Mucosa of stomach (tissue), 1 donor: Measurements from ENCODE around the gene TECRL.

Experiments
- H3K27me3 ChIP-seq: one replicate; pipeline ENCODE4 v1.7.0; 2013; ENCODE audit warnings: mild to moderate bottlenecking, low read length; ENCODE audit not compliant: control insufficient read depth, insufficient read depth
- H3K36me3 ChIP-seq: one replicate; pipeline ENCODE4 v1.7.0; 2013; ENCODE audit warnings: low read length; ENCODE audit not compliant: control insufficient read depth, insufficient read depth
- H3K4me1 ChIP-seq: one replicate; pipeline ENCODE4 v1.7.0; 2013; ENCODE audit warnings: mild to moderate bottlenecking, low read length; ENCODE audit not compliant: control insufficient read depth, insufficient read depth
- H3K4me3 ChIP-seq: one replicate; pipeline ENCODE4 v1.7.0; 2013; ENCODE audit warnings: low read length
- H3K9ac ChIP-seq: one replicate; pipeline ENCODE4 v1.7.0; 2013; ENCODE audit warnings: mild to moderate bottlenecking, low read length, moderate library complexity
- H3K9me3 ChIP-seq: one replicate; pipeline ENCODE4 v1.7.0; 2013; ENCODE audit warnings: mild to moderate bottlenecking, low read length, moderate library complexity; ENCODE audit not compliant: control insufficient read depth
- donor health status: Pancreatic carcinoma.

The TECRL gene

GRCh38 chr4:64409300-64409699 lies at the start of gene TECRL:
TSS of gene TECRL (minus strand) at chr4:64409450. CDS start at chr4:64409351, 99 bp downstream.
- Histone ChIP-seq H3K4me1 (no peaks in the 10 kb centered on the region), H3K36me3 (no peaks in the 10 kb centered on the region), H3K9me3 (no peaks in the 10 kb centered on the region), H3K4me3 (no peak within 1 kb of the TSS), H3K27me3 (no peaks in the 10 kb centered on the region), H3K9ac (no peak within 1 kb of the TSS)

DNA sequence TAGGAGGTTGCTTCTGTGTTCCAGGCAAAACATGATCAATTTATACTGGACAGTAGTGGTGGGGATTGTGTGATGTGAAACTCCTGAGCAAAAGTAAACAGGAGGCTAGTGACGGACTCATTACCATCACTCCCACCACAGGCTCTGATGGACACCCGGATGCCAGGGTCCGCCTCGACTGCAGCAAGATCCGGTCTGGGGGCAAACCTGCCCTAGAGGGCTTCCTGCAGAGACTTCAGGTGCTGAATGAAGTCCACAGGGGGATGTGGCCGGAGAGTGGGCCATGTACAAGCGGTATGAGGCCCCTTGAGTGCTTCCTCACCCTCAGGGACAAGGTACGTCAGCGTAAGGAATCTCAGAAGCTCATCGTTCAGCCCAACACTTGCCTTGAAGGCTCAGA lies 23.4 kb upstream of the TECRL start:
- Histone ChIP-seq H3K4me3 (no peak overlapping the region), H3K9me3 (no peaks in the 10 kb centered on the region), H3K36me3 (no peaks in the 10 kb centered on the region), H3K27me3 (no peaks in the 10 kb centered on the region), H3K4me1 (no peaks in the 10 kb centered on the region), H3K9ac (no peak overlapping the region)

- Histone ChIP-seq H3K36me3 (no peaks in the 10 kb centered on the region), H3K4me1 (no peaks in the 10 kb centered on the region), H3K4me3 (no peak overlapping the region), H3K9me3 (no peaks in the 10 kb centered on the region), H3K27me3 (no peaks in the 10 kb centered on the region), H3K9ac (no peak overlapping the region)
These were observed 21.7 kb upstream of the TECRL start for GRCh38 chr4:64430933-64431332.

DNA sequence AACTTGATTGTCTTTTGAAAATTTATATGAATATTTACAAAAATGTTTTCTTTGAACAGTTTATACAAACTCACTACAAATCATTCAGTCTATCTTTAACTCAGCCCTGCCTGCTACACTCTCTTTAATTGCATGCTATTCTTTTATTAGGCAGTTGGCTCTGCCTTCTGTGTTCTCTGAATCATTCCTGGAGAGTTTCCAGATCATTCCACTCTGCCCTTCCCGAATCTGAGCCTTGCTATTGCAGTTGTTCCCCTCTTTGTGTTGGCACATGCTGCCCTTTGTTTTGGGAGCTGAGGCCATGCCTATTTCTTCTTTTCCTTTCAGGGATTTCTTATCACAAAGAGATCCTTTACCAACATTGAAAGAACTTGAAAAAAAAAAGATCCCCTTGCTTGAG lies 8.7 kb upstream of the TECRL start:
- Histone ChIP-seq H3K36me3 (no peaks in the 10 kb centered on the region), H3K4me3 (no peak overlapping the region), H3K9me3 (no peaks in the 10 kb centered on the region), H3K4me1 (no peaks in the 10 kb centered on the region), H3K27me3 (no peaks in the 10 kb centered on the region), H3K9ac (no peak overlapping the region)

GRCh38 chr4:64407000-64407399 lies 2.2 kb downstream of the TECRL start:
- Histone ChIP-seq H3K36me3 (no peaks in the 10 kb centered on the region), H3K27me3 (no peaks in the 10 kb centered on the region), H3K9me3 (no peaks in the 10 kb centered on the region), H3K9ac (no peak overlapping the region), H3K4me1 (no peaks in the 10 kb centered on the region), H3K4me3 (no peak overlapping the region)

DNA sequence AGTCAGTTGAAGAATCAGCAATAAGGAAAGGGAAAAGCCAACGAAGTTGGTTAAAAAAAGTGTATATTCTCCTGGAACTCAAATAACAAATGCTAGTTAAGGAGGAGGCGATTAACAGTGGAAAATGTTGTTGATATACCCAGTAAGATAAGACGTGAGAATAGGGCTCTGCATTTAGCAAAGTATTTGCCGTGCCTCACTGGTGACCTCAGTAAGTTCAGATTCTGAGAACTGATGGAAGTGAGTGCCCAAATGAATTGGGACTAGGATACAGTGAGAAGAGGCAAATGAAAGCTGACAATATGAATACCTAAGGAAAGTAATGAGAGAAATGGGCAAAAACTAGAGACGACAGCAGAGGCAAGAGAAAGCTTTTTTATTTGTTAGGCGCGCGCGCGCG lies 3.5 kb downstream of the TECRL start:
- H3K36me3 ChIP-seq: no peaks in the 10 kb centered on the region
- H3K9ac ChIP-seq: no peak overlapping the region
- H3K27me3 ChIP-seq: no peaks in the 10 kb centered on the region
- no peaks in the 10 kb centered on the region for H3K4me1 ChIP-seq
- no peaks in the 10 kb centered on the region for H3K9me3 ChIP-seq
- H3K4me3 ChIP-seq: no peak overlapping the region

- H3K9me3 ChIP-seq: no peaks in the 10 kb centered on the region
- no peak overlapping the region for H3K4me3 ChIP-seq
- H3K27me3 ChIP-seq: no peaks in the 10 kb centered on the region
- H3K9ac ChIP-seq: no peak overlapping the region
- no peaks in the 10 kb centered on the region for H3K36me3 ChIP-seq
- no peaks in the 10 kb centered on the region for H3K4me1 ChIP-seq
These were observed 6.6 kb downstream of the TECRL start for GRCh38 chr4:64402684-64403083.

DNA sequence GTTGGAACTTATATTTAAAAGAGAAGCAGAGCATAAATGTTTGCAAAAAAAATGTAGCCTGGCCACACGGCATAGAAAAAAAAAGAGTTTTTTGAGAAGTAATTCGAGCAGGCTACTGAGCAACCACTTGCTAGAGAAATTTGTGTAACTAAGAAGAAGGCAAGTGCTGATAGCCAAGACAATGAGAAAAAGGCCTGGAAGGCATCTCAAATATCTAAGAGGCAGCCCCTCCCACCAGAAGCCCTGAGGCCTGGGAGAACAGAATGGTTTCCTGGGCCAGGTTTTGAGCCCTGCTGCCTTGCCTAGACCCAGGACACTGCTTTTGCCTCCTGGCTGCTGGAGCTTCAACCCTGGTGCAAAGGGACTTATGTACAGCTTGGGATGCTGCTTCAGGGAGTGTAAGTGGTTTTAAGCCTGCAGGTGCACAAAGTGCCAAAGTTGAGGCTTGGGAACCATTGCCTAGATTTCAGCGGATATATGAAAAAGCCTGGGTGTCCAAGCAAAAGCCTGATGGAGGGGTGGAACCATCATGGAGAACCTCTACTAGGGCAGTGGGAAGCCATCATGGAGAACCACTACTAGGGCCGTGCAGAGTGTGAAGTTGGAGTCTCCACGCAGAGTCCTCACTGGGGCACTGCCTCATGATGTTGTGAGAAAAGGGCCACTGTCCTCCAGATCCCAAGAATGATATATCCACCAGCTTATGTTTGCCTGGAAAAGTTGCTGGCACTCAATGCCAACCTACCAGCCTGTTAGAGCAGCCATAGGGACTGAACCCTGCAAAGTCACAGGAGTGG lies 9.7 kb downstream of the TECRL start:
- Histone ChIP-seq H3K27me3 (no peaks in the 10 kb centered on the region), H3K4me3 (no peak overlapping the region), H3K9ac (no peak overlapping the region)

DNA sequence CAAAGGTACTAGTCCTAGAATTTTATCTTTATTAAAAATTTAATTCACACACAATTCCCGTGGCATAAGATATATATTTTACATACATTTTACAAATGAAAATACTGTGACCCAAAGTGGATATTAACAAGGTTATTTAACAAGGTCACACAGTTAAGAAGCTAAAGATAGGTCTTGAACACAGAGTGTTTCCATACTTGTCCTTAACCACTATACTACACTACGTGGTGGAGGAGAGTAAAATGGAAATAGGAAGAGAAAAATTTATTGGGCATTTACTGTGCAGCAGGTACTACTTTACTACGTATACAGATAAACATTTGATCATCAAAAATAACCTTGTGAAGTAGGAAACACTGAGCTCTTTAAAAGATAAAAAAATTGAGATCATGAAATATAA lies 14.8 kb downstream of the TECRL start:
- Histone ChIP-seq H3K4me1 (no peaks in the 10 kb centered on the region), H3K27me3 (no peaks in the 10 kb centered on the region), H3K9me3 (no peaks in the 10 kb centered on the region), H3K36me3 (no peaks in the 10 kb centered on the region), H3K4me3 (no peak overlapping the region), H3K9ac (no peak overlapping the region)

More for the DNA sequence above, 9.7 kb downstream of the TECRL start:
- Histone ChIP-seq H3K4me1 (no peaks in the 10 kb centered on the region), H3K9me3 (no peaks in the 10 kb centered on the region), H3K36me3 (no peaks in the 10 kb centered on the region)

DNA sequence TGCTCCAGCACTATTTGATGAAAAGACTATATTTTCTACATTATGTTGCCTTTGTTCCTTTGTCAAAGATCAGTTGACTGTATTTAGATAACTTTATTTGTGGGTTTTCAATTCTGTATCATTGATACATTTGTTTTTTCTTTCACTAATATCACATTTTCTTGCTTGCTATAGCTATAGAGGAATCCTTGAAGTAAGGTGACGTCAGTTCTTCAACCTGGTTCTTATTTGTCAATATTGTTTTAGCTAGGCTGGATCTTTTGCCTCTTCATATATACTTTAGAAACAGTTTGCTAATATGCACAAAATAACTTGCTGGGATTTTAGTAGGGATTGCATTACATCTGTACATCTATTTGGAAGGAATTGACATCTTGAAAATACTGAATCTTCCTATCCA lies 21.0 kb downstream of the TECRL start:
- H3K27me3 ChIP-seq: no peaks in the 10 kb centered on the region
- H3K36me3 ChIP-seq: no peaks in the 10 kb centered on the region
- no peak overlapping the region for H3K4me3 ChIP-seq
- no peaks in the 10 kb centered on the region for H3K4me1 ChIP-seq
- no peaks in the 10 kb centered on the region for H3K9me3 ChIP-seq
- no peak overlapping the region for H3K9ac ChIP-seq

- no peaks in the 10 kb centered on the region for H3K27me3 ChIP-seq
- no peaks in the 10 kb centered on the region for H3K9me3 ChIP-seq
- no peak overlapping the region for H3K4me3 ChIP-seq
- no peak overlapping the region for H3K9ac ChIP-seq
- H3K36me3 ChIP-seq: no peaks in the 10 kb centered on the region
- no peaks in the 10 kb centered on the region for H3K4me1 ChIP-seq
These were observed 24.0 kb downstream of the TECRL start for GRCh38 chr4:64385220-64385619.

GRCh38 chr4:64384237-64385203 lies 24.7 kb downstream of the TECRL start:
- H3K36me3 ChIP-seq: no peaks in the 10 kb centered on the region
- no peak overlapping the region for H3K9ac ChIP-seq
- H3K4me1 ChIP-seq: no peaks in the 10 kb centered on the region
- no peaks in the 10 kb centered on the region for H3K27me3 ChIP-seq
- H3K9me3 ChIP-seq: no peaks in the 10 kb centered on the region
- H3K4me3 ChIP-seq: no peak overlapping the region
